ENCODE measurements around the gene WDR70.
"Not testable (repeated sequence)": the region's sequence is repeated elsewhere in the genome, so short reads cannot be mapped to it uniquely, and the experiment has no call there.

The WDR70 gene

GRCh38 chr5:37518356-37518755 is 139.2 kb downstream of the WDR70 start:
- not testable (repeated sequence) for DNase-seq

DNA sequence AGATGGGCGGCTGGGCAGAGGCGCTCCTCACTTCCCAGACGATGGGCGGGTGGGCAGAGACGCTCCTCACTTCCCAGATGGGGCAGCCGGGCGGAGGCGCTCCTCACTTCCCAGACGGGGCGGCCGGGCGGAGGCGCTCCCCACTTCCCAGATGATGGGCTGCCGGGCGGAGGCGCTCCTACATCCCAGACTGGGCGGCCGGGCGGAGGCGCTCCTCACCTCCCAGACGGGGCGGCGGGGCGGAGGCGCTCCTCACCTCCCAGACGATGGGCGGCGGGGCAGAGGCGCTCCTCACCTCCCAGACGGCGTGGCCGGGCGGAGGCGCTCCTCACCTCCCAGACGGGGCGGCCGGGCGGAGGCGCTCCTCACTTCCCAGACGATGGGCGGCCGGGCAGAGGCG is 140.2 kb downstream of the WDR70 start:
- no peak for DNase-seq

GRCh38 chr5:37519807-37520206 is 140.7 kb downstream of the WDR70 start:
- no peak for DNase-seq

- DNase-seq: no peak
Observed at GRCh38 chr5:37520811-37521210, 141.7 kb downstream of the WDR70 start.

DNA sequence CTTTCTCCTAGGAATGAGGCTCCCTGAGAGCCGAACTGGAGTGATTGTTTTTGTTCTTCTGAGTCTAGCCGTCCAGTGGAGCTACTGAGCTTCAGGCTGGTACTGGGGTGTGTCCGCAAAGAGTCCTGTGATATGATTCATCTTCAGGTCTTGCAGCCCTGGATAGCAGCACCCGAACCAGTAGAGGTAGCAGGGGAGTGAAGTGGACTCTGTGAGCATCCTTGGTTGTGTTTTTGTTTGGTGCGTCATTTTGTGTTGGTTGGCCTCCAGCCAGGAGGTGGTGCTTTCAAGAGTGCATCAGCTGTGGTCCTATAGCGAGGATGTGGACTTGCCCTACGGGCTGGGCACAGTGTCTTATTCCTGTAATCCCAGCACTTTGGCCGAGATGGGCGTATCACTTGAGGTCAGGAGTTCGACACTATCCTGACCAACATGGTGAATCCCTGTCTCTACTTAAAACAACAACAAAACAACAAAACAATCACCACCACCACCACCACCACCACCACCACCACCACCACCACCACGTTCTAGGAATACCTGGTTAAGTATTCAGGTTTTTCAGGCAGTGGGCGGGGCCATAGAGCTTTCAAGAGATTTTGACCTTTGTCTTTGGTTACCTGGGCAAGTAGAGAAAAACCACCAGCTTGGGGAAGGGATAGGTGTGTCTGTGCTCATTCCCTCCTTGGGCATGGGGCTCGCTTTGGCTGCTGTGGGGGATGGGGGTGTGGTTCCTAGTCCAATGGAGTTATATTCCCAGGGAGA is 154.0 kb downstream of the WDR70 start:
- no peak for DNase-seq

DNA sequence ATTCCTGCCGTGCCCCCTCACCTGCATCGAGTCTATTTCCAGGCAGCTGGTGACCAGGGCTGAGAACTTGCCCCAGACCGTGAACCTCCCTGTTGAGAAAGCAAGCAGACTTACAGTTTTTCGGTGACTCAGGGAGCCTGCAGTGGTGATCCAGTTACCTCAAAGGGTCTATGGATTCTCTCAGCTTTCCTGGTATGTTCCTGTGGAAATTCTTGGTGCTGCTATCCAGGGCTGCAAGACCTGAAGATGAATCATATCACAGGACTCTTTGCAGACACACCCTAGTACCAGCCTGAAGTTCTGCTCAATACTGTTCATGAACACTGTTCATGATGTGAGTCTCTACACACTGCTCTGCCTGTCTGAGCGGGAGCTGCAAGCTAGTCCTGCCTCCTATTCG is 154.7 kb downstream of the WDR70 start:
- DNase-seq: no peak

- DNase-seq: no peak
Observed at GRCh38 chr5:37539459-37539858, 160.3 kb downstream of the WDR70 start.

- no peak for DNase-seq
Observed at GRCh38 chr5:37543216-37543615, 164.1 kb downstream of the WDR70 start.

DNA sequence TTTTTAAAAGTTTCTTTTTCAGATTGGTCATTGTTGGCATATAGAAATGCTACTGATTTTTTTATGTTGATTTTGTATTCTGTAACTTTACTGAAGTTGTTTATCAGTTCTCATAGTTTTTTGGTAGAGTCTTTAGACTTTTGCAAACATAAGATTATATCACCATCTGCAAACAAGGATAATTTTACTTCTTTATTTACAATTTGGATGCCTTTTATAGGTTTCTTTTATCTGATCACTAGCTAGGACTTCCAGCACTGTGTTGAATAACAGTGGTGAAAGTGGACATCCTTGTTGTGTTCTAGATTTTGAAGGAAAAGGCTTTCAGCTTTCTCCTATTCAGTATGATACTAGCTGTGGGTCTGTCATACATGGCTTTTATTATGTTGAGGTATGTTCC is 170.3 kb downstream of the WDR70 start:
- DNase-seq: no peak

DNA sequence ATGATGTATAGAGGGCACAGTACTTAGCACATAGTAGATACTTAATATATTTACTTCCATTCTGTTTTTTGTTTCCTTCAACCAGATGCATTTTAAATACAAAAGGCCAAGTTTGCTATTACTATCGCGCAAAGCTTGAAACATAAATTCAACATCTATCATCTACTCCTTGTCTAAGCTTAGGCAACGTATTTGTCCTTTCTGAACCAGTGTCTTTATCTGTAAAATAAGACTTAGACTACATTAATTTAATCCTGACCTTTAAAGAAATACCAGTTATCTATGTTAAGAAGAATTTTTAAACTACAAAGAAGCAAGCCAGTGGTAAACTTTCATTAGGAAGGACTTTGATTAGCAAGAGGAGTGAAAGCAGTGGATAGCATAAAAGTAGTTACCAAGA is 173.0 kb downstream of the WDR70 start:
- no peak for DNase-seq

GRCh38 chr5:37552770-37553719 is 173.9 kb downstream of the WDR70 start:
- no peak for DNase-seq

GRCh38 chr5:37553720-37554404 is 174.7 kb downstream of the WDR70 start:
- no peak for DNase-seq

DNA sequence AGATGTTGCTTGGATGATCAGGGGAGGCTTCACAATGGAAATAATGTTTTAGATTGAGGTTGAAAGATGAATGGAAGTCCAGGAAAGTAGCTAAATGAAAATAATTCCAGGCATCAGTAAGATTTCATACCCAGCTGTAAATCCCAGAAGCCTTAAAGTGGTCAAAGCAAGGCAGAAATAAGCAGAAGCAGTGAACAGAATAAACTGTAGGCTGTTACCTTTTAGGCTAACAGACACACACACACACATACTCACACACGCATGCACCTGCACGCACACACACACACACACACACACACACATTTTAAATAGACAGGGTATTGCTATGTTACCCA is 175.3 kb downstream of the WDR70 start:
- no peak for DNase-seq

DNA sequence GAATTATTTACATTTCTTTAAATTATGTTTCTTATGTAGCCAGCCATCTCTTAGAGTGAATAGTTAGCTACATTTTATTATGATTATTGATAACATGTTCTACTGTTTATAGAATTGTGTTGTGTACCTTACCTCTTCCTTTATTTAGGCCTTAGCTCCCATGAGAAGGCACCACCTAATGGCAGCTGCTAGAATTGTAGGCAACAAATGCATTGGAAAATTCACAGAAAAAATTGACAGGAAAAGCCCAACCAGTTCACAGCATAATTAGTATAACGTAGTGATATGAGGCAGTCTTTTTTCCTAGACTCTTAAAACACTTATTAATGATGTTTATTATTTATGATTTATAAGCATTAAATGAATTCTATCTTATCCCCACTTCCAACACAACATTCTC is 175.8 kb downstream of the WDR70 start:
- peak; percentile 52 for DNase-seq

DNA sequence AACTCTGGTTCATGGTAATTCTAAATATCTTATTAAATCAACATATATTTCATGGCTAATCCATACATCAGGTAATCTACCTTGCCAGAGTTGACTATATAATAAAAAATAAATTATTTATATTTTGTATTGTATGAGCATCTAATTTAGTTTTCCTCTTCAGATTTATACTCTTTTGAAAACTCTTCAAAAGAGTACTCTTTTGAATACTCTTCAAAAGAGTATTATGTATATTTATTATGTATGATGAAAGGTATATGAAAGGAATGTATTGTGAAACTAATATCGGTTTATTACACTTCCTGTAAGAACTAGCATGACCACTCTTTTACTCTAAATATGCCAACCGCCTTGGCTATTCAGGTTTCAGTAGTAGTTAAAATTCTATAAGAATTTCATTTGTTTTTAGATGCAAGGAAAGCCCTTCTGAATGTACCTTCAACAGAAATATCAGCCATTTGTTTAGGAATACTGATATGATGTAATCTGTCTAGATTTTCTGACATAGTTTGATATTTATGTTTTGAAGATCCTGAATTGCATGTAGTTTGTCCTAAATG is 178.7 kb downstream of the WDR70 start:
- DNase-seq: no peak

- no peak for DNase-seq
Observed at GRCh38 chr5:37565062-37565670, 186.0 kb downstream of the WDR70 start.

DNA sequence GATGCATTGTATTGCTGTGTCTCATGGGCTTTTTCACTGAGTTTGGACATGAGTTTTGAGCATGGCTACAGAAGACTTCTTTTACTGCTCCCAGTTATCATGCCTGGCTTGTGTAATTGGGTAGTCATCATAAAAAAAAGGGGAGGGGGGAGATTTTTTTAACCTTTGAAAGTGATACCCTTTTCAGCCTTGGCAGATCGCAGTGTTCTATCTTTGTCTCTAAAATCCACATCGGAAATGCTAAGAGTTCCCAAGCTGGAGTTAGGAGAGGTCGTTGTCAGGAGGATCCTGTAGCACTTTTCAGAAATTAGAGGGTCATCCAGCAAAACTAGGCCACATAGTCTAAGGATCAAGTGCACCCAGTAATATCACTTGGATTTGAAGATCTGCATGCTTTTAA is 188.4 kb downstream of the WDR70 start:
- DNase-seq: no peak

DNA sequence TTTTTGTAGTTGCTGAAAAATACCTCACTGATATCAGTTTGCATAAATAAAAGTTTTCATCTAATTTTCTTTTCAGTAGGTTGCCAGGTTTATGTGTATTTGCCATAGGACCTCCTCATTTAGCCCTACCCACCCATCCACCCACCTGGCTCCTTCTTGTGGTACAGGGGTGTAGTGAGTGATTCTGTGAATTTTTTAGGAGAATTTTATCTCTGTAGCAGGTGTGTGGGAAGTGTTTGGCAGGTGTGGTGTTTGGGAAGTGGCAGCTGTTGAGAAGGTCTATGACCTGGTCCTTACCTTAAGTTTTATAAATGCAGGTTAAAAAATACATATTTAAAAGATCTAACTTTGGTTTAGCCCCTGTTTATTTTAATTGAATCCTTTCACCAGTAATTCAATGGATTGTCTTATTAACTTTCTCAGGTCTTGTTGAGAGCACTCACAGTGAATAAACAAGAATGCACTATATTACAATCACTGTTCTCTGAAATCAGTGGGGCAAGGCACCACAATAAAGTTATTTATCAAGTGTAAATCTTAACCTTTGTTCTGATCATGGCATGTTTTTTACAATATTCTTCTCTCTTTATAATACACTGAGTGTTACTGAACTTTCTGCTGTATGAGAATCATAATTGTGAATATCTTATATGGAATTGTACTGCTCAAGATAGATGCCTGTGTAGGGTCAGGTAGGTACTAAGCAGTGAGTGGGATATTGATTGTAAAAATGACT is 189.1 kb downstream of the WDR70 start:
- no peak for DNase-seq

GRCh38 chr5:37568893-37569292 is 189.8 kb downstream of the WDR70 start:
- no peak for DNase-seq

- no peak for DNase-seq
Observed at GRCh38 chr5:37569466-37569865, 190.3 kb downstream of the WDR70 start.

DNA sequence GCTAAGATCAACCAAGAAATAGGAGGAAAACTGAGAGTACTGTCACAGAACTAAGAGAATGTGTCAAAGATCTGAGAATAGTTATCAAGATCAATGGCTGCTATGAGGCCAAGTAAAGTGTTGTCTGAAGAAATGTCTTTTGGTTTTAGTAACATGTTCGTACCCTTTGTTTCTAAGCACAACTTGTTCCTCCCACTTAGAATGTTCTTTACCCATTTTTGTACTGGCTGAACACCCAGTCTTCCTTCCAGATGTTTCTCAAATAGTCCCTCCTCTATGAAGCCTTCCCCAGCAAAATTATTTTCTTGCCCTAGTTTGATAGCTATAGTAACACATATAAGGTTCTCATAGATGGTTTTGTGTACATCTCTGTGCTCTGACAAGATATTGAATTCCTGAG is 191.5 kb downstream of the WDR70 start:
- no peak for DNase-seq

DNA sequence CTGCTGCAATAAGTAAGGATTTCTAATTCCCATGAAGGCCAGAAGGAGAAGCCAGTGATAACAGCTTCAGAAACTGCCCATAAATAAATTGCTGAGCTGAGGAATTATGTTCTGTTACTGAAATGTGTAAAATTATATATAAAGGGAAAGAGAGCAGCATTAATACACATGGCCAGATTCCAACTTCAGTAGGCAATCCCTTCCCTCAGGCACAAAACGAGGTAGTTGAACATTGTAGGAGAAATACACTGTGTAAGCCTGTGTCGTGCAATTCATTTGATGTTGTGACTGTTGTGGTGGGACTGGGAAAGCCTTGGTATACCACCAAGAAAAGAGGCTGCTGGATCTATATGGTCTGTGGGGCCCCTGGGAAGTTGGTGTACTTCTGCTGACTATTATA is 192.9 kb downstream of the WDR70 start:
- no peak for DNase-seq

Data from DMS53 (cell line).